ENCODE data around the gene APOBEC3H.

Gene APOBEC3H

DNA sequence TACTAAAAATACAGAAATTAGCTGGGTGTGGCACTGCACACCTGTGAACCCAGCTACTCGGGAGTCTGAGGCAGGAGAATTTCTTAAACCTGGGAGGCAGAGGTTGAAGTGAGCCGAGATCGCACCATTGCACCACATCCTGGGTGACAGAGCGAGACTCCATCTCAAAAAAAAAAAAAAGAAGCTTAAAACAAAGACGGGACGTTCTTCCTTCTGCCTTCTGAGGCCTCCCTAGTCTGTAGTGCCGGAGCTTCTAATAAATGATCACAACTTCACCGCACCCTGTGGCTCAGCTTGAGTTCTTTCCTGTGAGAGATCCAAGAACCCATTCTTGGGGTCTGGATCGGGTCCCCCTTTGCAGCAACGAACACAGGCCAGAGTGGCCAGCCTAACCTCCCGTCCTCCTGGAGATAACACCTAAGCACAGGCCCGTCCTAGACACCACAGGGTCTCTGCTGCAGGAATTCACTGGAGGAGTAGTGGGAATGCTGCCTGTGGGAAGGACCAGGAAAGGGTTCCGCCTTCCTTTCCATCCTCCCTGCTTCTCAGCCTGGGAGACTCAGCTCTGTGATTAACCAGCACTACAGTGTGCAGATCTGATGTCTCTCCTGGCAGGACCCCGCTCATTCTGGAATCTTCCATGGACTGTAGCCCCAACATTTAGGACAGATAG is 2.2 kb upstream of the APOBEC3H start:
- TF ChIP-seq, protein P1, sequence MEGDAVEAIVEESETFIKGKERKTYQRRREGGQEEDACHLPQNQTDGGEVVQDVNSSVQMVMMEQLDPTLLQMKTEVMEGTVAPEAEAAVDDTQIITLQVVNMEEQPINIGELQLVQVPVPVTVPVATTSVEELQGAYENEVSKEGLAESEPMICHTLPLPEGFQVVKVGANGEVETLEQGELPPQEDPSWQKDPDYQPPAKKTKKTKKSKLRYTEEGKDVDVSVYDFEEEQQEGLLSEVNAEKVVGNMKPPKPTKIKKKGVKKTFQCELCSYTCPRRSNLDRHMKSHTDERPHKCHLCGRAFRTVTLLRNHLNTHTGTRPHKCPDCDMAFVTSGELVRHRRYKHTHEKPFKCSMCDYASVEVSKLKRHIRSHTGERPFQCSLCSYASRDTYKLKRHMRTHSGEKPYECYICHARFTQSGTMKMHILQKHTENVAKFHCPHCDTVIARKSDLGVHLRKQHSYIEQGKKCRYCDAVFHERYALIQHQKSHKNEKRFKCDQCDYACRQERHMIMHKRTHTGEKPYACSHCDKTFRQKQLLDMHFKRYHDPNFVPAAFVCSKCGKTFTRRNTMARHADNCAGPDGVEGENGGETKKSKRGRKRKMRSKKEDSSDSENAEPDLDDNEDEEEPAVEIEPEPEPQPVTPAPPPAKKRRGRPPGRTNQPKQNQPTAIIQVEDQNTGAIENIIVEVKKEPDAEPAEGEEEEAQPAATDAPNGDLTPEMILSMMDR (IDR thresholded peaks at IDR 0.05; ENCODE audit: extremely low read depth, insufficient read depth, missing control alignments): no peak
- no peak for DNase-seq (ENCODE audit: low spot score)
- in situ Hi-C loops (cut with MboI; ENCODE audit: low pct_unique_long_range_greater_than_20kb, low sequenced_read_pairs, unreplicated experiment): no loop called here

DNA sequence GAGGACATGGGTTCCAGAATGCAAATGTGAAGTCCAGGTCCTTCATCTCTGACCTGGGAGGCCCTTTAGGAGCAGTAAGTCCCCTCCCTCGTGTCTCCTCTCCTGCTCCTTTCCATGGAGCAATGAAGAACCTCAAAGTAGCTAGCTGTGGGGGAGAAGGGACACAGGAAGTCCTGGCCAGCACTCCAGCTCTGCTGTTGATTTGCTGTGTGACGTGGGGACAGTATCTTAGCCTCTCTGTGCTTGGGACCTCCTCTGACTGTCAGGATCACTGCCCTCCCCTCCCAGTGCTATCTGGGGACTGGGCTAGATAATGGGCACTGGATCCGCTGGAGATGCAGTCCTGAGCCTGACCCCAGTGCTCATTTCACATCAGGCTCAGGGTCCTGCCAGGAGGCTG is 1.1 kb upstream of the APOBEC3H start:
- in situ Hi-C loops (cut with MboI; ENCODE audit: low pct_unique_long_range_greater_than_20kb, low sequenced_read_pairs, unreplicated experiment): no loop called here
- no peak for DNase-seq (ENCODE audit: low spot score)
- TF ChIP-seq, protein P1 (IDR thresholded peaks at IDR 0.05; ENCODE audit: extremely low read depth, insufficient read depth, missing control alignments): no peak

DNA sequence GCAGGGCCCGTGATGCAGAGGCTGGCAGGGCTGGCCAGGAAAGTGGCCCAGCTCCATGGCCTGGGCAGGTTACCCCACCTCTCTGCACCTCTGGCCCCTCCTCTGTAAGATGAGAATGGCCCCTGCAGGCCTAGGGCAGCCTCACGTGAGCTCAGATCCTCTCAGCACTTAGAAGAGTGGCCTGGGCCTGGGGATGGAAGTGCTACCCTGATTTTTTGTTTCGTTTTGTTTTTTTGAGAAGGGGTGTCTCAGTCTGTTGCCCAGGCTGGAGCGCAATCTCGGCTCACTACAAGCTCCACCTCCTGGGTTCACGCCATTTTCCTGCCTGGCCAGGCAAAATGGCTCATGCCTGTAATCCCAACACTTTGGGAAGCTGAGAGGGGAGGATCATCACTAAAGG is 982 bp downstream of the APOBEC3H start:
- in situ Hi-C loops (cut with MboI; ENCODE audit: low pct_unique_long_range_greater_than_20kb, low sequenced_read_pairs, unreplicated experiment): no loop called here
- no peak for DNase-seq (ENCODE audit: low spot score)
- TF ChIP-seq, protein P1 (IDR thresholded peaks at IDR 0.05; ENCODE audit: extremely low read depth, insufficient read depth, missing control alignments): no peak

DNA sequence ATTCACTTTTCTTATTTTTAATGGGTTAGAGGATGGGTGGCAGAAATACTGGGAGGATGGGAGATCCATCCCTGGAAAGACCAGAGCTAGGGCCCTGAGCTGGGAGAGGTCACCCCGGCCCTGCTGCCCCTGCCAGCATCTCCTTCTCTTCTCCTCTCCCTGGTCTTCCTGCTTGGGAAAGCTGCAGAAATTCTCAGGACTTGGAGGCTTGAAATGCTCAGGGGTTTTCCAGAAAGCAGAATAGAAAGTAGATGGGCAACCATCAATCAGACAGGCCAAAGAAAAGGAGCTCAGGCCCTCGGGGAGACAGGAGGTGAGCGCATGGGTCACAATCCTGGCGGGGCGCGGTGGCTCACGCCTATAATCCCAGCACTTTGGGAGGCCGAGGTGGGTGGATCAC is 1.5 kb downstream of the APOBEC3H start:
- no peak for DNase-seq (ENCODE audit: low spot score)
- TF ChIP-seq, protein P1 (IDR thresholded peaks at IDR 0.05; ENCODE audit: extremely low read depth, insufficient read depth, missing control alignments): no peak
- in situ Hi-C loops (cut with MboI; ENCODE audit: low pct_unique_long_range_greater_than_20kb, low sequenced_read_pairs, unreplicated experiment): no loop called here

DNA sequence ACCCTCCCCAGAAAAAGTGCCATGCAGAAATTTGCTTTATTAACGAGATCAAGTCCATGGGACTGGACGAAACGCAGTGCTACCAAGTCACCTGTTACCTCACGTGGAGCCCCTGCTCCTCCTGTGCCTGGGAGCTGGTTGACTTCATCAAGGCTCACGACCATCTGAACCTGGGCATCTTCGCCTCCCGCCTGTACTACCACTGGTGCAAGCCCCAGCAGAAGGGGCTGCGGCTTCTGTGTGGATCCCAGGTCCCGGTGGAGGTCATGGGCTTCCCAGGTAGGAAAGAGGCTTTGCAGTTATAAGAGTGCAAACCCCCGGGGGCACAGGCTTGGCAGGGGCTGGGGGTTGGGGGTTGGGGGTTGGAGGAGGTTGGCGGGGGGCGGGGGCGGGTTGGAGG is 4.2 kb downstream of the APOBEC3H start:
- in situ Hi-C loops (cut with MboI; ENCODE audit: low pct_unique_long_range_greater_than_20kb, low sequenced_read_pairs, unreplicated experiment): no loop called here
- TF ChIP-seq, protein P1 (IDR thresholded peaks at IDR 0.05; ENCODE audit: extremely low read depth, insufficient read depth, missing control alignments): no peak
- DNase-seq (ENCODE audit: low spot score): peak; percentile 13

DNA sequence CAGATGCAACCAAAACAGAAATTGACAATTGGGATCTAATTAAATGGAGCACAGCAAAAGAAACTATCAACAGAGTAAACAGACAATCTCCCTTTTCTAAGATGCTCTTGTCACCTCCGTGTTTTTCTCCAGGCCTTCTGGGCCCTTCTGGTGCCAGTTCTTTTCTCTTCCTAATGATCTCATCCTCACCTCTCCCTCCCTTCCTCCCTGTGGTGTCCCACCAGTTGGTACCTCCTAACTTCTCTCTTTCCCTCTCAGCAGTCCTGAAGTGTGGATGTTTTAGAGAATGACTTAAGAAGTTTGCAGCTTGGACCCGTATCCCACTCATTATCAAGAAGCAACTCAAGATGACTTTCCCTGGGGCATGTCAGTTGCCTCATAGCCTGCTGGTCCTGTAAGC is 6.4 kb downstream of the APOBEC3H start:
- TF ChIP-seq, protein P1 (IDR thresholded peaks at IDR 0.05; ENCODE audit: extremely low read depth, insufficient read depth, missing control alignments): no peak
- in situ Hi-C loops (cut with MboI; ENCODE audit: low pct_unique_long_range_greater_than_20kb, low sequenced_read_pairs, unreplicated experiment): no loop called here
- DNase-seq (ENCODE audit: low spot score): no peak

Measured in GM13977 (cell line).